Measurements from ENCODE around the gene KIFC1. TPM values are rescaled to one million over a fixed set of nuclear protein-coding genes. Genes with fewer than 3 reads are reported as not detected.
A peak's percentile ranks its signal among the peaks of the same experiment; 100 is the strongest.

Gene KIFC1
- total RNA-seq, 1 donor from 2014 or later, result 78.3 TPM

DNA sequence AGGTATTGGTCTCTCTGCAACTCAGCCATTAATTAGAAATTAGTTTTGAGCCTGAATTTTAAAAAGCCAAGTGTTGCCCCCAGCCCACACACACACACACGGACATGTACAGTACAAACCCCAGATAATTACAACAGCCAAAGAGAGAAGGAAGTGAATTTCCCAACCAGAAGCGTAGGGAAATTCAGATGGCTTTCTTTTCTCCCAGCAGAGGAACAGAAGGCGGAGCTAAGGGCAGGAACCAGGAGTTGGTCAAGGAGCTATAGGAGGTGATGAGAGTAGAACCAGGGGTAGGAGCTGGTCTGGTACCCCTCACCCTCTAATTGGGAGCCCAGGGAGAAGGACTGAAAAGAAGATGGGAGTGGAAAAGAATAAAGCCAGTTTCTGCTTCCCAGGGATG lies 58.8 kb downstream of the KIFC1 start:
- H3K27ac Mint-ChIP-seq, result peak overlapping the region; percentile 2
- H3K36me3 Mint-ChIP-seq (ENCODE audit: low read depth), result peaks cover 54% of the 10 kb centered on the region
- H3K4me1 Mint-ChIP-seq (ENCODE audit: low read depth), result peaks cover 20% of the 10 kb centered on the region
- H3K9me3 Mint-ChIP-seq, result no peaks in the 10 kb centered on the region
- intact Hi-C loops (cut with micrococcal nuclease), result loop anchor here (10.0 kb wide), 2 partner anchors 84 to 244 kb away; no protein-coding TSS in a partner anchor
- no peak overlapping the region for H3K4me3 Mint-ChIP-seq (ENCODE audit: low read depth)
- no peak for DNase-seq (ENCODE audit: low spot score)
- no peaks in the 10 kb centered on the region for H3K27me3 Mint-ChIP-seq (ENCODE audit: low read depth)

DNA sequence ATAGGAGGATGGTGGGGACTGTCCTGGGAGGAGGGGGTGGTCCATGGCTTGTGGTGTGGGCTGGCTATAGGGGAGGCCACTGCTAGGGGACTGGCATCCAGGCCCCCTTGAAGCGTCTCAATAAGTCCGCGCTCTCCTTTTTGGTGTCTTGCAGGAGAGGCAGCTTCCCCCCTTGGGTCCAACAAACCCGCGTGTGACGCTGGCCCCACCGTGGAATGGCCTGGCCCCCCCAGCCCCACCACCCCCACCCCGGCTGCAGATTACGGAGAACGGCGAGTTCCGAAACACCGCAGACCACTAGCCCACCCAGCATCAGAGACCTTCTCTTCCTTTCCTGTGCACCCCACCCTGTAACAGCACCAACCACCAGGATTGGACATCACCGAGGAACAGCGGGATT lies 60.0 kb downstream of the KIFC1 start:
- Mint-ChIP-seq H3K36me3 (ENCODE audit: low read depth) (peaks cover 59% of the 10 kb centered on the region), H3K9me3 (no peaks in the 10 kb centered on the region), H3K27ac (no peak overlapping the region), H3K4me1 (ENCODE audit: low read depth) (peaks cover 21% of the 10 kb centered on the region), H3K4me3 (ENCODE audit: low read depth) (no peak overlapping the region), H3K27me3 (ENCODE audit: low read depth) (no peaks in the 10 kb centered on the region)
- DNase-seq (ENCODE audit: low spot score), result no peak
- intact Hi-C loops (cut with micrococcal nuclease), result loop anchor here (10.0 kb wide), 2 partner anchors 83 to 243 kb away; no protein-coding TSS in a partner anchor

DNA sequence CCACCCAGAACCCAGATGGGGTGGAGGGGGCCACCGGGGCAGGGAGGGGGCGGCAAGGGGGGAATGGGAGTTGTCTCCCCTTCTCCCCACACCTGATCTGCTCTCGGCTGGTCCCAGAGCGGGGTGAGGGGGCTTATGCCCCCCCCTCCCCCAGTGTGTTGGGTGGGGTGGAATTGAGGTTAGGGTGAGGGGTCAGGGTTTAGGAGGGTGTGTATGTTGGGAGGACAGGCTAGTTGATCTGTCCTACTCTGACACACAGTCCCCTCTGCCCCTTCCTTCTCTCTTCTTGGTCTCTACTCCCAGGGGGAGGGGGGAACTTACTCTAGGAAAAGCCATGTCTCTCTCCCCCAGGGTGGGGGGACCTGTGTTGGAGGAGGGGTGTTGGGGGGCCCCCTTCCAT lies 60.9 kb downstream of the KIFC1 start:
- no peak overlapping the region for H3K4me3 Mint-ChIP-seq (ENCODE audit: low read depth)
- no peak overlapping the region for H3K27ac Mint-ChIP-seq
- no peak for DNase-seq (ENCODE audit: low spot score)
- H3K4me1 Mint-ChIP-seq (ENCODE audit: low read depth), result peaks cover 21% of the 10 kb centered on the region
- H3K9me3 Mint-ChIP-seq, result no peaks in the 10 kb centered on the region
- peaks cover 59% of the 10 kb centered on the region for H3K36me3 Mint-ChIP-seq (ENCODE audit: low read depth)
- intact Hi-C loops (cut with micrococcal nuclease), result loop anchor here (10.0 kb wide), 2 partner anchors 82 to 242 kb away; no protein-coding TSS in a partner anchor
- H3K27me3 Mint-ChIP-seq (ENCODE audit: low read depth), result no peaks in the 10 kb centered on the region

DNA sequence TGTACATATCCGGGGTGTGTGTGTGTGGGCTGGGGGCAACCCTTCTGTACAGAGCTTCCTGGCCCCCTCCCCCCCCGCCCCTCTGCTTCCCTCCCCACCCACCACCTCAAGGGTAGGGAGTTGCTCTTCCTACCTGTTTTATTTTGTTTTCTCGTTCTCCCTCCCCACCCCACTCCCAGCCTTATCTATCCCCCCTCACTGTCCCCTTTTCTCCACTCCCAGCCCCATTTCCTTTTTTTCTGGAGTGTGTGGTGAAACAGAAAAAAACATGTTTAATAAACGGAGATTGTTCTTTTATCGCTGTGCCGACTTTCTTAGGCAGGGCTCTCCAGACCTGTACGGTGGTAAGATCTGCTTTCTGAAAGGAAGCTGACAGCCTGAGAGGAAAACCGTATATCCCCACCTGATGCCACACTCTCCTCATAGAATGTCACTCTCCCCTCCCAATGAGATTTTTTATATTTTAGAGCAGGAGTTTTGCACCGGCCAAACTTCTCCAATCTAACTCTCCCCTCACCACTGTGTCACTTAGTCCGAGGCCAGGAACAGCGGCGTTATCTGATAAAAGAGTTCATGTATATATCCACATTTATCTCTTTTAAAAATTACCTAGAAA lies 61.9 kb downstream of the KIFC1 start:
- Mint-ChIP-seq H3K27ac (peak overlapping the region; percentile 75), H3K27me3 (ENCODE audit: low read depth) (no peaks in the 10 kb centered on the region), H3K4me3 (ENCODE audit: low read depth) (peak overlapping the region; percentile 94), H3K36me3 (ENCODE audit: low read depth) (peaks cover 50% of the 10 kb centered on the region), H3K4me1 (ENCODE audit: low read depth) (peaks cover 21% of the 10 kb centered on the region), H3K9me3 (no peaks in the 10 kb centered on the region)
- no peak for DNase-seq (ENCODE audit: low spot score)
- intact Hi-C loops (cut with micrococcal nuclease), result loop anchor here (1.0 to 10.0 kb wide), 4 partner anchors 27 to 241 kb away; no protein-coding TSS in a partner anchor

DNA sequence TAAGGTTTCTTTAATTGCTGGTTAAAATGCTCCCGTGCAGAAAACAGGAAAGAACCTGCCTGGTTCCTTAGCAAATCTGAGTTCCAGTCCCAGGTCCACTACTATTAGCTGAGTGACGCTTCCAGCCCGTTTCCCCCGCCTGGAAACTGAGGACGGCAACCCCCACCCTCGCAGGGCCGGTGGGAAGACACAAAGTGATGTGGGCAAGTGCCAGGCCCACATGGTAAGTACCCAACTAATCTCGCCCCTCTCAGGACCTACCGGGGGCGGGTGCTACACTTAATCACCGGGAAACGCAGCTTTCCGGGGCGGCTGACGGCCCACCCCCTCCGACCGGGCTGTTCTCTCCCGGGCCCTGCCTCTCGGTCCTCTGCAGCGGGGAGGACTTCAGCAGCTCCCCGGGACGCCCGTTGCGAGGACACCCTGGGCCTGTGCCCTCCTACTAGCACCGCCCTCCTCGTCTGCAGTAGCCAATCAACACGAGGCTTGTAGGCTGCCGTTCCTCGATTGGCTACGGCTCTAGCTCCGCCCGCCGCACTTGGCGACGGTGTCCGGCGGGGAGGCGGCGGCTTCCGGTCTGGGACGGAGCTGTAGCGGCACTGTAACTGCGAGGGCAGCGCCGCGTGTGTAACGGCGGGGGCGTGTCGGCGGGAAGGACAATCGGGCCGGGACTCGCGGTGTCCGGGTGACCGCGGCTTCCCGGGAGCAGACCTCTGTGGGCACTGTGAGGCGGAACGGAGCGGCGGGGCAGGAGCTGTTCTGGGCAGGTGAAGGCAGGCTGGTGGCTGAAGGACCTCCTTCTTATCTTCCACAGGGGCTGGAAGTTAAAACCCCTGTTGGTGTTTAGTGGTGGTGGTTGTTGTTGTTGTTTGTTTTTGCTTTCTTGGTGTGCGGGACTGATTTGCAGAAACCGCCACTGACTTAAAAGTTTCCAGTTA lies 62.7 kb downstream of the KIFC1 start, which contains the start of gene ZBTB9:
Gene ZBTB9, plus strand, starts transcription at position 568 of the 938 bp plus-strand sequence. CDS start 525 bp downstream, outside the sequence.
- Mint-ChIP-seq H3K27me3 (ENCODE audit: low read depth) (no peaks in the 10 kb centered on the region), H3K4me1 (ENCODE audit: low read depth) (peaks cover 23% of the 10 kb centered on the region), H3K36me3 (ENCODE audit: low read depth) (peaks cover 42% of the 10 kb centered on the region), H3K9me3 (no peaks in the 10 kb centered on the region), H3K4me3 (ENCODE audit: low read depth) (peak within 1 kb of the TSS; percentile 94), H3K27ac (peak within 1 kb of the TSS; percentile 75)
- intact Hi-C loops (cut with micrococcal nuclease), result loop anchor here (1.0 to 10.0 kb wide), 4 partner anchors 27 to 241 kb away; no protein-coding TSS in a partner anchor
- peak; percentile 95 for DNase-seq (ENCODE audit: low spot score)

DNA sequence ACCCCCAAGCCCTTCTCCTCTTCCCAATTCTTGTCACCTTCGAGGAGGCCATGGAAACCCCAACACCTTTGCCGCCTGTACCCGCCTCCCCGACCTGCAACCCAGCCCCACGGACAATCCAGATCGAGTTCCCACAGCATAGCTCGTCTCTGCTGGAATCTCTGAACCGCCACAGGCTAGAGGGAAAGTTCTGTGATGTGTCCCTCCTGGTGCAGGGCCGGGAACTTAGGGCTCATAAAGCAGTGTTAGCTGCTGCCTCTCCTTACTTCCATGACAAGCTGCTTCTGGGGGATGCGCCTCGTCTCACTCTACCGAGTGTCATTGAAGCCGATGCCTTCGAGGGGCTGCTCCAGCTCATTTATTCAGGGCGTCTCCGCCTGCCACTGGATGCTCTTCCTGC lies 63.4 kb downstream of the KIFC1 start:
- Mint-ChIP-seq H3K4me1 (ENCODE audit: low read depth) (peaks cover 23% of the 10 kb centered on the region), H3K27ac (peak overlapping the region; percentile 75), H3K4me3 (ENCODE audit: low read depth) (peak overlapping the region; percentile 94), H3K36me3 (ENCODE audit: low read depth) (peaks cover 40% of the 10 kb centered on the region), H3K9me3 (no peaks in the 10 kb centered on the region), H3K27me3 (ENCODE audit: low read depth) (no peaks in the 10 kb centered on the region)
- DNase-seq (ENCODE audit: low spot score), result no peak
- intact Hi-C loops (cut with micrococcal nuclease), result loop anchor here (2.0 to 10.0 kb wide), 3 partner anchors 28 to 240 kb away; no protein-coding TSS in a partner anchor

DNA sequence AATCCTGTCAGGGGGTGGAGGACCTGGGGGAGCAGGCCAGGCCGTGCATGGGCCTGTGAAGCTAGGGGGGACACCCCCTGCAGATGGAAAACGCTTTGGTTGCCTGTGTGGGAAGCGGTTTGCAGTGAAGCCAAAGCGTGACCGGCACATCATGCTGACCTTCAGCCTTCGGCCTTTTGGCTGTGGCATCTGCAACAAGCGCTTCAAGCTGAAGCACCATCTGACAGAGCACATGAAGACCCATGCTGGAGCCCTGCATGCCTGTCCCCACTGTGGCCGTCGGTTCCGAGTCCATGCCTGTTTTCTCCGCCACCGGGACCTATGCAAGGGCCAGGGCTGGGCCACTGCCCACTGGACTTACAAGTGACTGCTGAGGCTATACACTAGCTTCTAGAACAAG lies 64.5 kb downstream of the KIFC1 start:
- Mint-ChIP-seq H3K27ac (no peak overlapping the region), H3K9me3 (no peaks in the 10 kb centered on the region), H3K27me3 (ENCODE audit: low read depth) (no peaks in the 10 kb centered on the region), H3K36me3 (ENCODE audit: low read depth) (peaks cover 40% of the 10 kb centered on the region), H3K4me3 (ENCODE audit: low read depth) (no peak overlapping the region), H3K4me1 (ENCODE audit: low read depth) (peaks cover 21% of the 10 kb centered on the region)
- DNase-seq (ENCODE audit: low spot score), result no peak
- intact Hi-C loops (cut with micrococcal nuclease), result loop anchor here (10.0 kb wide), 2 partner anchors 79 to 239 kb away; no protein-coding TSS in a partner anchor

DNA sequence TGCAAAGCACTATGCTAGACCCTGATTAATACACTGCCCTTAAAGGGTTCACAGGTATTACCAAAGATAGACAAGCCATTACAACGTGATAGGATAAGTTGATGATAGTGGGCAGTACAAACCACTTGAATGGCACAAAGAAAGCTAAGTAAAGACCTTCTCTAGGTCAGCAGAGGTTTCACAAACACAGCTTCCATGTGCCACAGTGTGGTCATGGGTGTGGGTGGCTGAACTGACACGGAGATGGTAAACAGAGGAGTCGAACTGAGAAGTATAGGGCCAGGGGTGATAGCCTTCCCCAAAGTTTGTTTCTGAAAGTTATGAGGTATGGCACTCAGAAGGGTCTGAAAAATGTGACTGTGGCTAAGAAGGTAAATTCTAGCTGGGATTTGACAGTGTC lies 67.1 kb downstream of the KIFC1 start:
- intact Hi-C loops (cut with micrococcal nuclease), result loop anchor here (10.0 kb wide), 2 partner anchors 76 to 236 kb away; no protein-coding TSS in a partner anchor
- Mint-ChIP-seq H3K9me3 (no peaks in the 10 kb centered on the region), H3K27ac (no peak overlapping the region), H3K27me3 (ENCODE audit: low read depth) (peaks cover 7% of the 10 kb centered on the region), H3K36me3 (ENCODE audit: low read depth) (peaks cover 31% of the 10 kb centered on the region), H3K4me1 (ENCODE audit: low read depth) (peaks cover 12% of the 10 kb centered on the region), H3K4me3 (ENCODE audit: low read depth) (no peak overlapping the region)
- no peak for DNase-seq (ENCODE audit: low spot score)

DNA sequence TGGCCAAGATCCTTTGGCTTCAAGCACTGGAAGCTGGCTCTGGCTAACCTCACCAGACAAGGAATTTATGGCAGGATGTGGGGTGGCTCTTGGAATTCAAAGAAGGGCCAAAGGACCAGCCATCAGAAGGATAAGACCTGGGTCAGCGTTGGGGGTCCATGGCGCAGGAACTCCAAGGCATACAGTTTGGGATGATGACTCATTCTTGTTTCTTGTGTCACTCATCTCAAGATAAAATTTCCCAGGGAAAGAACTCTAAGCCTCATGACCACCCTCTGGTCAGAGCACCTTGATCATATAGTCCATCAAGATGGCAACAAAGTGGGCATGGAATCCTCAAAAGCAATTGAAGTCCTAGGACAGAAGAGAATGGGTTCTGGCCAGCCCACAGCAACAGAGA lies 67.6 kb downstream of the KIFC1 start:
- peaks cover 31% of the 10 kb centered on the region for H3K36me3 Mint-ChIP-seq (ENCODE audit: low read depth)
- H3K27ac Mint-ChIP-seq, result no peak overlapping the region
- DNase-seq (ENCODE audit: low spot score), result no peak
- H3K4me1 Mint-ChIP-seq (ENCODE audit: low read depth), result peaks cover 9% of the 10 kb centered on the region
- intact Hi-C loops (cut with micrococcal nuclease), result loop anchor here (10.0 kb wide), 2 partner anchors 76 to 236 kb away; no protein-coding TSS in a partner anchor
- no peaks in the 10 kb centered on the region for H3K9me3 Mint-ChIP-seq
- no peak overlapping the region for H3K4me3 Mint-ChIP-seq (ENCODE audit: low read depth)
- peaks cover 9% of the 10 kb centered on the region for H3K27me3 Mint-ChIP-seq (ENCODE audit: low read depth)

Other genes with a start within 250 kb of the KIFC1 start
- 0.34 and 0.37 TPM in 2 replicates for gene COL11A2, start 199.4 kb upstream of the KIFC1 start, total RNA-seq
- gene RXRB, start 191.2 kb upstream of the KIFC1 start, total RNA-seq, result 47.8 and 50.0 TPM in 2 replicates
- 63.8 and 69.6 TPM in 2 replicates for gene SLC39A7, start 191.0 kb upstream of the KIFC1 start, total RNA-seq
- 14.7 and 18.2 TPM in 2 replicates for gene HSD17B8, start 187.2 kb upstream of the KIFC1 start, total RNA-seq
- 46.0 and 46.1 TPM in 2 replicates for gene RING1, start 183.3 kb upstream of the KIFC1 start, total RNA-seq
- gene VPS52, start 119.9 kb upstream of the KIFC1 start, total RNA-seq, result 53.4 and 56.7 TPM in 2 replicates
- gene RPS18, start 119.7 kb upstream of the KIFC1 start, total RNA-seq, result 3,099 and 3,143 TPM in 2 replicates
- gene B3GALT4, start 114.7 kb upstream of the KIFC1 start, total RNA-seq, result 5.1 and 6.5 TPM in 2 replicates
- gene WDR46, start 102.6 kb upstream of the KIFC1 start, total RNA-seq, result 87.3 and 98.3 TPM in 2 replicates
- gene PFDN6, start 102.2 kb upstream of the KIFC1 start, total RNA-seq, result 104 and 117 TPM in 2 replicates
- gene RGL2, start 92.9 kb upstream of the KIFC1 start, total RNA-seq, result 31.5 and 32.9 TPM in 2 replicates
- gene TAPBP, start 77.7 kb upstream of the KIFC1 start, total RNA-seq, result 274 and 276 TPM in 2 replicates
- 10.9 and 14.4 TPM in 2 replicates for gene ZBTB22, start 74.1 kb upstream of the KIFC1 start, total RNA-seq
- gene DAXX, start 68.9 kb upstream of the KIFC1 start, total RNA-seq, result 61.5 and 64.7 TPM in 2 replicates
- gene PHF1, start 19.2 kb downstream of the KIFC1 start, total RNA-seq, result 33.0 and 39.1 TPM in 2 replicates
- 143 and 146 TPM in 2 replicates for gene CUTA, start 26.3 kb downstream of the KIFC1 start, total RNA-seq
- gene SYNGAP1, start 28.2 kb downstream of the KIFC1 start, total RNA-seq, result 60.1 and 71.3 TPM in 2 replicates
- 11.4 and 11.5 TPM in 2 replicates for gene ZBTB9, start 62.8 kb downstream of the KIFC1 start, total RNA-seq
- gene BAK1, start 188.5 kb downstream of the KIFC1 start, total RNA-seq, result 53.2 and 53.4 TPM in 2 replicates
- 40.7 and 41.7 TPM in 2 replicates for gene ITPR3, start 229.5 kb downstream of the KIFC1 start, total RNA-seq

Measured in activated T-helper 2 cell treated with anti-CD3 and anti-CD28 coated beads, Interferon-gamma antibody, Interleukin-2, Interleukin-4, amounts not matched to agents 10 μg/mL and 5 μg/mL and 100 μg/mL, durations not matched to agents 14 hours and 24 hours and 36 hours (primary cell).